Measurements from ENCODE around the gene SPANXN2. TPM values are rescaled to one million over a fixed set of nuclear protein-coding genes. Genes with fewer than 3 reads are reported as not detected.

Gene SPANXN2
- total RNA-seq, 1 experiment from 2014 or later = not detected

- H3K27ac Mint-ChIP-seq = no peak overlapping the region
- no peak overlapping the region for H3K4me3 Mint-ChIP-seq
- ChIA-PET CTCF (no interaction called here), POLR2A (no interaction called here)
- H3K4me1 Mint-ChIP-seq = no peaks in the 10 kb centered on the region
- DNase-seq (ENCODE audit: low spot score) = no peak
- H3K9me3 Mint-ChIP-seq = peaks cover 35% of the 10 kb centered on the region
- TF ChIP-seq ESRRA (CRISPR knock-in tag; IDR thresholded peaks at IDR 0.05; ENCODE audit: borderline replicate concordance) (no peak), E2F5 (CRISPR knock-in tag; IDR thresholded peaks at IDR 0.05) (no peak), NR2C2 (CRISPR knock-in tag; IDR thresholded peaks at IDR 0.05) (no peak), NR1H2 (CRISPR knock-in tag; IDR thresholded peaks at IDR 0.05) (no peak), RORB (CRISPR knock-in tag; IDR thresholded peaks at IDR 0.05) (no peak), TP53 (CRISPR knock-in tag; IDR thresholded peaks at IDR 0.05) (no peak), USF2 (CRISPR knock-in tag; IDR thresholded peaks at IDR 0.05) (no peak), ZNF263 (CRISPR knock-in tag; IDR thresholded peaks at IDR 0.05; ENCODE audit: low read depth) (no peak)
- TF ChIP-seq, protein P1, sequence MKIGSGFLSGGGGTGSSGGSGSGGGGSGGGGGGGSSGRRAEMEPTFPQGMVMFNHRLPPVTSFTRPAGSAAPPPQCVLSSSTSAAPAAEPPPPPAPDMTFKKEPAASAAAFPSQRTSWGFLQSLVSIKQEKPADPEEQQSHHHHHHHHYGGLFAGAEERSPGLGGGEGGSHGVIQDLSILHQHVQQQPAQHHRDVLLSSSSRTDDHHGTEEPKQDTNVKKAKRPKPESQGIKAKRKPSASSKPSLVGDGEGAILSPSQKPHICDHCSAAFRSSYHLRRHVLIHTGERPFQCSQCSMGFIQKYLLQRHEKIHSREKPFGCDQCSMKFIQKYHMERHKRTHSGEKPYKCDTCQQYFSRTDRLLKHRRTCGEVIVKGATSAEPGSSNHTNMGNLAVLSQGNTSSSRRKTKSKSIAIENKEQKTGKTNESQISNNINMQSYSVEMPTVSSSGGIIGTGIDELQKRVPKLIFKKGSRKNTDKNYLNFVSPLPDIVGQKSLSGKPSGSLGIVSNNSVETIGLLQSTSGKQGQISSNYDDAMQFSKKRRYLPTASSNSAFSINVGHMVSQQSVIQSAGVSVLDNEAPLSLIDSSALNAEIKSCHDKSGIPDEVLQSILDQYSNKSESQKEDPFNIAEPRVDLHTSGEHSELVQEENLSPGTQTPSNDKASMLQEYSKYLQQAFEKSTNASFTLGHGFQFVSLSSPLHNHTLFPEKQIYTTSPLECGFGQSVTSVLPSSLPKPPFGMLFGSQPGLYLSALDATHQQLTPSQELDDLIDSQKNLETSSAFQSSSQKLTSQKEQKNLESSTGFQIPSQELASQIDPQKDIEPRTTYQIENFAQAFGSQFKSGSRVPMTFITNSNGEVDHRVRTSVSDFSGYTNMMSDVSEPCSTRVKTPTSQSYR (CRISPR knock-in tag; IDR thresholded peaks at IDR 0.05) = no peak
- H3K36me3 Mint-ChIP-seq = peaks cover 25% of the 10 kb centered on the region
- ATAC-seq = no peak
- no peaks in the 10 kb centered on the region for H3K27me3 Mint-ChIP-seq (ENCODE audit: low read depth)
Measured at GRCh38 chrX:143683486-143683885, 37.1 kb downstream of the SPANXN2 start.

- peaks cover 23% of the 10 kb centered on the region for H3K36me3 Mint-ChIP-seq
- DNase-seq (ENCODE audit: low spot score) = no peak
- no peak for ATAC-seq
- H3K9me3 Mint-ChIP-seq = peaks cover 40% of the 10 kb centered on the region
- H3K4me1 Mint-ChIP-seq = no peaks in the 10 kb centered on the region
- H3K27ac Mint-ChIP-seq = no peak overlapping the region
- TF ChIP-seq GABPB1 (CRISPR knock-in tag; IDR thresholded peaks at IDR 0.05) (no peak), CTCF (IDR thresholded peaks at IDR 0.05) (no peak), ETV6 (CRISPR knock-in tag; IDR thresholded peaks at IDR 0.05) (no peak)
- no peaks in the 10 kb centered on the region; the same call in 1 of the 2 replicates for H3K27me3 Mint-ChIP-seq (ENCODE audit: low read depth)
- H3K4me3 Mint-ChIP-seq = no peak overlapping the region
- ChIA-PET POLR2A (no interaction called here), CTCF (no interaction called here)
Measured at GRCh38 chrX:143674926-143675325, 45.6 kb downstream of the SPANXN2 start.

DNA sequence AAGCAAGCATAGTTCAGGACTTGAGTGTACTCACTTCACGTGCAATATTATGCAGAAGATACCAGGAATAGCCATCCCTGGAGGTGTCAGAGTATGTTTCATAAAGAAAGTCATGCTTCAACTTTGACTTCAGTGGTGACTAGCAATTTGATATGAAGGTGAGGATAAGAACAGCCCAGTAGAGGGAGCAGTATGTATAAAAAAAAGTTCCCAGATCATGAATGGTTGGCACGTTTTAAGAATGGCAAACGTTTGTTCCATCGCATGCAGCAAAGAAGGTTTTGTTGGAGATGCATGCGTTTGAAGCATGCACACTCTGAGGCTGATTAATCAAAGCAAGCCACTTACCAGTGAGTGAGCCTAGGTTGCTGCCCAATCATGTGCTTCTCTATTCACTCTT, 51.2 kb downstream of the SPANXN2 start:
- ATAC-seq (no peak), DNase-seq (ENCODE audit: low spot score) (no peak)
- POLR2A ChIA-PET = no interaction called here
- Mint-ChIP-seq H3K4me1 (no peaks in the 10 kb centered on the region), H3K36me3 (peaks cover 24% of the 10 kb centered on the region), H3K27me3 (ENCODE audit: low read depth) (no peaks in the 10 kb centered on the region; the same call in 1 of the 2 replicates), H3K27ac (no peak overlapping the region), H3K4me3 (no peak overlapping the region), H3K9me3 (peaks cover 41% of the 10 kb centered on the region)
- CTCF ChIA-PET = no interaction called here
- TF ChIP-seq NFATC4 (CRISPR knock-in tag; IDR thresholded peaks at IDR 0.05) = no peak
- TF ChIP-seq, protein P1 (CRISPR knock-in tag; IDR thresholded peaks at IDR 0.05) = no peak
- TF ChIP-seq, protein P2, sequence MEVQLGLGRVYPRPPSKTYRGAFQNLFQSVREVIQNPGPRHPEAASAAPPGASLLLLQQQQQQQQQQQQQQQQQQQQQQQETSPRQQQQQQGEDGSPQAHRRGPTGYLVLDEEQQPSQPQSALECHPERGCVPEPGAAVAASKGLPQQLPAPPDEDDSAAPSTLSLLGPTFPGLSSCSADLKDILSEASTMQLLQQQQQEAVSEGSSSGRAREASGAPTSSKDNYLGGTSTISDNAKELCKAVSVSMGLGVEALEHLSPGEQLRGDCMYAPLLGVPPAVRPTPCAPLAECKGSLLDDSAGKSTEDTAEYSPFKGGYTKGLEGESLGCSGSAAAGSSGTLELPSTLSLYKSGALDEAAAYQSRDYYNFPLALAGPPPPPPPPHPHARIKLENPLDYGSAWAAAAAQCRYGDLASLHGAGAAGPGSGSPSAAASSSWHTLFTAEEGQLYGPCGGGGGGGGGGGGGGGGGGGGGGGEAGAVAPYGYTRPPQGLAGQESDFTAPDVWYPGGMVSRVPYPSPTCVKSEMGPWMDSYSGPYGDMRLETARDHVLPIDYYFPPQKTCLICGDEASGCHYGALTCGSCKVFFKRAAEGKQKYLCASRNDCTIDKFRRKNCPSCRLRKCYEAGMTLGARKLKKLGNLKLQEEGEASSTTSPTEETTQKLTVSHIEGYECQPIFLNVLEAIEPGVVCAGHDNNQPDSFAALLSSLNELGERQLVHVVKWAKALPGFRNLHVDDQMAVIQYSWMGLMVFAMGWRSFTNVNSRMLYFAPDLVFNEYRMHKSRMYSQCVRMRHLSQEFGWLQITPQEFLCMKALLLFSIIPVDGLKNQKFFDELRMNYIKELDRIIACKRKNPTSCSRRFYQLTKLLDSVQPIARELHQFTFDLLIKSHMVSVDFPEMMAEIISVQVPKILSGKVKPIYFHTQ (CRISPR knock-in tag; IDR thresholded peaks at IDR 0.05) = no peak
- no peak for TF ChIP-seq TCF7 (CRISPR knock-in tag; IDR thresholded peaks at IDR 0.05; ENCODE audit: low read depth)
- TF ChIP-seq CBFB (CRISPR knock-in tag; IDR thresholded peaks at IDR 0.05; ENCODE audit: low read depth) = no peak
- no peak for TF ChIP-seq NR1H2 (CRISPR knock-in tag; IDR thresholded peaks at IDR 0.05)
- TF ChIP-seq CREB1 (CRISPR knock-in tag; IDR thresholded peaks at IDR 0.05) = no peak
- no peak for TF ChIP-seq ZNF416 (CRISPR knock-in tag; IDR thresholded peaks at IDR 0.05)
- no peak for TF ChIP-seq ZNF396 (CRISPR knock-in tag; IDR thresholded peaks at IDR 0.05; ENCODE audit: borderline replicate concordance)
- TF ChIP-seq, protein P3, sequence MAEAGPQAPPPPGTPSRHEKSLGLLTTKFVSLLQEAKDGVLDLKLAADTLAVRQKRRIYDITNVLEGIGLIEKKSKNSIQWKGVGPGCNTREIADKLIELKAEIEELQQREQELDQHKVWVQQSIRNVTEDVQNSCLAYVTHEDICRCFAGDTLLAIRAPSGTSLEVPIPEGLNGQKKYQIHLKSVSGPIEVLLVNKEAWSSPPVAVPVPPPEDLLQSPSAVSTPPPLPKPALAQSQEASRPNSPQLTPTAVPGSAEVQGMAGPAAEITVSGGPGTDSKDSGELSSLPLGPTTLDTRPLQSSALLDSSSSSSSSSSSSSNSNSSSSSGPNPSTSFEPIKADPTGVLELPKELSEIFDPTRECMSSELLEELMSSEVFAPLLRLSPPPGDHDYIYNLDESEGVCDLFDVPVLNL (CRISPR knock-in tag; IDR thresholded peaks at IDR 0.05; ENCODE audit: borderline replicate concordance, low read depth) = no peak
